GM19452 (cell line): Measurements from ENCODE around the gene STXBP1.

Source experiments
- ATAC-seq: cut with Tn5 transposase; IDR thresholded peaks from one replicate; pipeline ENCODE4 v1.9.1; 2021; ENCODE audit not compliant: unreplicated experiment

The STXBP1 gene

GRCh38 chr9:127731938-127732337 is 119.9 kb downstream of the STXBP1 start:
- ATAC-seq = no peak

DNA sequence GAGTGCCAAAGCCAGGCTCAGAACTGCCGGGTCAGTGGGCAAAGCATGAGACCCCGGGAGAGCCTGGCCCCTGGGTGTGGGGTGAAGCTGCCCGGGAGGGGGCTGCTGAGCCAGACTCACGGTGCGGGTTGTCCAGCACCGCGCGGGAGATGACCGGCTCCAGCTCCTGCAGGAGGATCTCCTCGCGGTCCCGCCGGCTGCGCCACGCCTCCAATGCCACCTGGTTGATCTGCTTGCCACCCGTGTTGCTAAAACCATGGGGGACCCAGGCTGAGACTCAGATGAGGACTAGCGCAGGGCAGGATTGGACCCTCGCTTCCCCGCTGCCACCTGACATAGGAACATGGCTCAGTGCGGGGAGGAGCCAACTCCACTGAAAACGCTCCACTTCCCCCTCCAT is 120.4 kb downstream of the STXBP1 start:
- no peak for ATAC-seq

DNA sequence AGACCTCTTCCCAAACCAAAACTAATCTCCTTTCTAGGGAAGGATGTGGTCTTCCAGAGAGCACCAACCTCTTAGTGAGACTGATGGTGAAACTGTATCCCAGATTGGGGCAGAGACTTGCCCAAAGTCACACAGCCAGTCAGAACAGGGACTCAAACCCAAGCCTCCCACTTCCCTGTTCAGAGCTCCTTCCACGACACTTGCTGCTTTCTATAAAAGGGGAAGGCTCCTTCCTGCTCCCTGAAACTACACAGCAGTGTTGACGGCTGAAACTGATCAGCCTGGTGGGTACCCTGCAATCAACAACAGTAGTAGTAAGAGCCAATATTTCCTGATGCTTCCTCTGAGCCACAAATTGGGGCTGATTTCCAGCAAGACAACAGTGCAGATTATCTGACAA is 121.5 kb downstream of the STXBP1 start:
- ATAC-seq = no peak

- no peak for ATAC-seq
Measured at GRCh38 chr9:127734247-127734746, 122.2 kb downstream of the STXBP1 start.

- peak; percentile 80 for ATAC-seq
Measured at GRCh38 chr9:127734747-127735529, 122.9 kb downstream of the STXBP1 start, which contains the start of gene TOR2A. TSS of gene TOR2A (minus strand) at chr9:127735294. CDS start at chr9:127735270, 24 bp downstream.

GRCh38 chr9:127735530-127736185 is 123.6 kb downstream of the STXBP1 start:
- ATAC-seq = peak; percentile 8

- ATAC-seq = no peak
Measured at GRCh38 chr9:127738666-127739065, 126.6 kb downstream of the STXBP1 start.

GRCh38 chr9:127739614-127740330 is 127.7 kb downstream of the STXBP1 start:
- no peak for ATAC-seq

DNA sequence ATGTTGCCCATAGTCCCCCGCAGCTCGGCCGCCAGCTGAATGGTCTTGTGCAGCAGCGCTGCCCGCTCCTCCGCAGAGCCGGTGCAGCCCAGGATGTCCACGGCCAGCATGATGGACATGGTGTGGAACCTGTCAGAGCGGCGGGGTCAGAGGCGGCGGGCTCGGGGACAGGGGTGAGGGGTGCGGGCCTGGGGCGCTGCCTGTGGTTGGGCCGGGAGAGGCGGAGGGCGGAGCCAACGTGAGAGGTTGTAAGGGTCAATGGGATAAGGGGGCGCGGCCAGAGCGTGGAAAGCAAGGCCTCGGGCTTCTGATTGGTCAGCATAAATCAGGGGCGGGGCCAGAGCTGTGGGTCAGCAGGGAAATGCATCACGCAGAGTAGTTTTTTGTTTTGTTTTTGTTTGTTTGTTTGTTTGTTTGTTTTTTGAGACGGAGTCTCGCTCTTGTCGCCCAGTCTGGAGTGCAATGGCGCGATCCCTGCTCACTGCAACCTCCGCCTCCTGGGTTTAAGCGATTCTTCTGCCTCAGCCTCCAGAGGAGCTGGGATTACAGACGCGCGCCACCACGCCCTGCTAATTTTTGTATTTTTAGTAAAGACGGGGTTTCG is 129.9 kb downstream of the STXBP1 start:
- ATAC-seq = no peak
